Retinal pigment epithelial cell (primary cell): ENCODE measurements around the gene BRPF1.

Experiments used
- DNase-seq: peaks from one replicate; pipeline ENCODE4 v3.0.0-alpha.2; 2010; ENCODE audit warnings: low read depth
- H3K4me3 ChIP-seq: 2 replicates; pipeline ENCODE4 v1.5.1; 2011; ENCODE audit warnings: mild to moderate bottlenecking, low read length, control low read depth, moderate library complexity
- TF ChIP-seq, protein P1 (sequence below): conservative IDR thresholded peaks from 2 replicates; pipeline ENCODE4 v1.5.1; 2011; ENCODE audit warnings: low read depth, low read length, control low read depth, inconsistent platforms

Gene BRPF1

DNA sequence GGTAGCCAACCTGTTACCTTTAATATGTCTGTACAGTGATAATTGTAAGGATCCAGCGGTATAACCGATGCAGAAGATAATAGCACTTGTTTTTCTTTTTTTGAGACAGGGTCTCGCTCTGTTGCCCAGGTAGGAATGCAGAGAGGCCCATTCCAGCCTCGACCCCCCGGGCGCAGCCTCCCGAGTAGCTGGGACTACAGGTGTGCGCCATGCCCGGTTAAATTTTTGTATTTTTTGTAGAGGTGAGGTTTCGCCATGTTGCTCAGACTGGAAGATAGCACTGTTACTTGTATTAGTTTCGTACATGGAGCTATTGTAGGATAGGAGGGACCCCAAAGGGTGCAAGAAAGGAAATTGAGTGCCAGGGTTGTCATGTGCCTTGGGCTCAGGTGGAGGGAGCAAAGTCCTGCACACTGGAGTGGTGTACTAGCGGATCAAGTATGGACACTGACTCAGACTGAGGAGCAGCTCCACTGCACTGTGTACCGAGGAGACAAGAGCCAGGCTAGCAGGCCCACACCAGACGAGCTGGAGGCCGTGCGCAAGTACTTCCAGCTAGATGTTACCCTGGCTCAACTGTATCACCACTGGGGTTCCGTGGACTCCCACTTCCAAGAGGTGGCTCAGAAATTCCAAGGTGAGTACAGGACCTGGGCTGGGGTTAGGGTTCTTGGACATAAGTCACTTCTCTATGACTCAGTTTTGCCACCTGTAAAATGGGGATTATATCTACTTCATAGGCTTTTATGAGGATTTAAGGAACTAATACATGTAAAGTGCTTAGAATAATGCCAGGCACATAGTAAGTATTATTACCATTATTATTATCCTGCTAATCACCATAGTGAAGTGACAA is 19.2 kb downstream of the BRPF1 start:
- DNase-seq, result no peak
- TF ChIP-seq, protein P1, sequence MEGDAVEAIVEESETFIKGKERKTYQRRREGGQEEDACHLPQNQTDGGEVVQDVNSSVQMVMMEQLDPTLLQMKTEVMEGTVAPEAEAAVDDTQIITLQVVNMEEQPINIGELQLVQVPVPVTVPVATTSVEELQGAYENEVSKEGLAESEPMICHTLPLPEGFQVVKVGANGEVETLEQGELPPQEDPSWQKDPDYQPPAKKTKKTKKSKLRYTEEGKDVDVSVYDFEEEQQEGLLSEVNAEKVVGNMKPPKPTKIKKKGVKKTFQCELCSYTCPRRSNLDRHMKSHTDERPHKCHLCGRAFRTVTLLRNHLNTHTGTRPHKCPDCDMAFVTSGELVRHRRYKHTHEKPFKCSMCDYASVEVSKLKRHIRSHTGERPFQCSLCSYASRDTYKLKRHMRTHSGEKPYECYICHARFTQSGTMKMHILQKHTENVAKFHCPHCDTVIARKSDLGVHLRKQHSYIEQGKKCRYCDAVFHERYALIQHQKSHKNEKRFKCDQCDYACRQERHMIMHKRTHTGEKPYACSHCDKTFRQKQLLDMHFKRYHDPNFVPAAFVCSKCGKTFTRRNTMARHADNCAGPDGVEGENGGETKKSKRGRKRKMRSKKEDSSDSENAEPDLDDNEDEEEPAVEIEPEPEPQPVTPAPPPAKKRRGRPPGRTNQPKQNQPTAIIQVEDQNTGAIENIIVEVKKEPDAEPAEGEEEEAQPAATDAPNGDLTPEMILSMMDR, result no peak

DNA sequence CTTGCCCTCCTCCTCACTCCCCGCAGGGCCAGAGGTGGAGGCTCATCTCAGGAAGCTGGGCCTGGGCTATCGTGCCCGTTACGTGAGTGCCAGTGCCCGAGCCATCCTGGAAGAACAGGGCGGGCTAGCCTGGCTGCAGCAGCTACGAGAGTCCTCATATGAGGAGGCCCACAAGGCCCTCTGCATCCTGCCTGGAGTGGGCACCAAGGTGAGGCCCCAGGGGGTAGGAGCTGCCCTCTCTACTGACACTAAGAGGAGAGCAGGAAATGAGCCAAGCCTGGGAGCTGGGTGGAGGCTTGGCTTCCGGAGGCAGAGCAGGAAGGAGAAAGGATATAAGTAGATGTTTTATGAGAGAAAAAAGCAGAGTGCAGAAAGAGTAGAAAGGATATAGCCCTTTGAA is 23.1 kb downstream of the BRPF1 start:
- no peak for DNase-seq
- TF ChIP-seq, protein P1, result no peak
- H3K4me3 ChIP-seq, result no peak overlapping the region

More for the DNA sequence above, 19.2 kb downstream of the BRPF1 start:
- peak overlapping the region; percentile 79 for H3K4me3 ChIP-seq

DNA sequence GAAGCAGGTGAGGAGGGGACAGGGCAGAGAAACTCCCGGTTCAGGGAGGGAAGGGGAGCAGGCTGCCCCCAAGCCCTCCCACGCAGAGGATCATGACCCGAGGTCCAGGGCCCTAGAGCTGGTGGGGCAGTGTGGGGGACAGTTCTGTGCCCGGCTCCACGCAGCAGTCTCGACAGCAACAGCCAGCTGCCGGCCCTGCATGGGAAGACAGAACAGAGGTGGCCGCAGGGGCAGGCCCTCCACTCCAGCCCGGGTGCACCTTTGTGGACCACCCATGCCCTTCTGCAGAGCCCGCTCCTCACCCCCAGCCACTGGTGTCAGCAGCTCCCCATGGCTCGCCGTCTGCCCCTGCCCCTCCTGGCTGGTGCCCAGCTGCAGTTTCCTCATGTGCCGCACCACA is 25.9 kb downstream of the BRPF1 start:
- no peak overlapping the region for H3K4me3 ChIP-seq
- no peak for DNase-seq
- TF ChIP-seq, protein P1, result no peak

DNA sequence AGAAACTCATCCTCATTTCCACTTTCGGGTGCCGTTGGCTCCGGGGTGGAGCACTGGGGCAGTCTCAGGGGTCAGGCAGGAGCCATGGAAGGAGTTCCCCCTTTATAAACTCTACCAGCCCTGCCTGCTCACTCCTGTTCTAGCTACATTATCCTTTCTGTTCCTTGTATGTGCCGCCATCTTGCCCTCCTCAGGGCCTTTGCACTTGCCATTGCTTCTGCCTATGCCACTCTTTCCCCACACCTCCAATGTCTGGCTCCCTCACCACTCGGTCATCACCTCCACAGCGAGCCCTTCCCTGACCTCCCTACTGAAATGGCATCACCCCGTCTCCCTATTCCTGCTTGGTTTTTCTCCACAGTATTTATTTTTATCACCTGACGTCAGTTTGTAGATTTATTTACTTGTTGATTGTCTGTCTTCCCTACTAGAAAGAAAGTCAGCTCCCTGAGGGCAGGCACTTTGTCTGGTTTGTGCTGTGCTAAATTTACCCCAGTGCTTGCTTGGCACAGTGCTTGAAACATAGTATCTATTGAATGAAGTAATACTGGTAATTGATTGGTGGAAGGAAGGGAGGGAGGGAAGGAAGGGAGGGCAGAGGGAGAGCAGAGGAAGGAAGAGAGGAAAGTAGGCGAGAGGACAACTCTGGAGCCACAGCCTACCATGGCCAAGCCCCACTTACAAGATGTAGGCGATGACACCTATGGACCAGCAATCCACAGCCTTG is 29.4 kb downstream of the BRPF1 start:
- DNase-seq, result no peak
- no peak overlapping the region for H3K4me3 ChIP-seq
- TF ChIP-seq, protein P1, result no peak

DNA sequence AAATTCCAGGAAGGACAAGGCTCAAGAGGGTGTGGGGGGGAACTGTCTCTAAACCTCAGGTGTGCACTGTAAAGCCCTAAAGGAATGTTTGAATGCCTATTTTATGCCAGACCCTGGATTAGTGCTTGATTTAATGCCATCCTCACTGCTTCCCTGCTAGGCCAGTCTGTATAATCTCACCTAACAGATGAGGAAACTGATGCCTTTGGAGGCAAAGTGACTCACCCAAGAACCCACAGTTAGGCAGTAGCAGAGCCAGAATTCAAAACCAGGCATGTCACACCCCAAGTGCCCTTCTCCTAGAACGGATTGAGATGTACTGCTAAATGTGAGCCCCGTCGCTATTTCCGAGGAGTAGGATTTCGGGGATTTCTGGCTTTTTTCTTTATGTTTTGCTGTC is 30.4 kb downstream of the BRPF1 start:
- no peak overlapping the region for H3K4me3 ChIP-seq
- DNase-seq, result no peak
- TF ChIP-seq, protein P1, result no peak

DNA sequence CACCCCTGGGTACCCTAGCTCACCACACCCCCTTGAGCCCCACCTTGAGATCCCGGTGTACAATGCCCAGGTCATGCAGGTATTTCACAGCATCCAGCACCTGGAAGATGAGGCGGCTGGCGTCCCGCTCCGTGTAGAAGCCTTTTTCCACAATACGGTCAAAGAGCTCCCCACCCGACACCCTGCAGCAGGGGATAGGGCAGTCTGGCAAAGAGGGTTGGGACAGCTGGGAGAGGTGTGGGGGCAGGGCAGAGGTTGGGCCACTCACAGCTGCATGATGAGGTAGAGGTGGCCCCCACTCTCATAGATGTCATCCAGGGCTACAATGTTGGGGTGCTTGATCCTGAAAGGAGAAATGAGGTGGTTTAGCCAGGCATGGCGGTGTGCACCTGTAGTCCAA is 31.3 kb downstream of the BRPF1 start:
- DNase-seq, result no peak
- TF ChIP-seq, protein P1, result no peak

More for the DNA sequence above, 31.3 kb downstream of the BRPF1 start:
- no peak overlapping the region for H3K4me3 ChIP-seq
